ENCODE data around the gene ITPKB. TPM values are rescaled to one million over a fixed set of nuclear protein-coding genes. Genes with fewer than 3 reads are reported as not detected.
A peak's percentile ranks its signal among the peaks of the same experiment; 100 is the strongest.

The ITPKB gene
- total and polyA plus RNA-seq, 4 experiments from 2014 or later = 52.2 to 159 (median 104) TPM

- Histone ChIP-seq H3K27me3 (ENCODE audit: insufficient read depth, low read length) (no peaks in the 10 kb centered on the region), H3K4me1 (ENCODE audit: insufficient read depth, low read length) (peaks cover 69% of the 10 kb centered on the region), H3K4me3 (ENCODE audit: low read length in 2 of 2) (no peak overlapping the region), H3K27ac (ENCODE audit: low read depth, low read length) (peak overlapping the region; percentile 10), H3K9me3 (ENCODE audit: control insufficient read depth in 1 of 2, low read length in 2 of 2) (no peaks in the 10 kb centered on the region), H3K36me3 (ENCODE audit: insufficient read depth, low read length) (peaks cover 8% of the 10 kb centered on the region)
- peaks cover 22 to 65% of the 10 kb centered on the region in 2 donors for H3K36me3 Mint-ChIP-seq
- ChIA-PET CTCF (ENCODE audit: partially characterized antibody) (interaction anchor here (0.6 to 2.7 kb wide), 4 partner anchors 9 to 413 kb away, joined by 3 to 11 read pairs (median 3); no protein-coding TSS in a partner anchor), POLR2A (ENCODE audit: partially characterized antibody) (interaction anchor here (0.6 to 7.5 kb wide), 6 partner anchors 9 to 1226 kb away, joined by 3 to 114 read pairs (median 3); no protein-coding TSS in a partner anchor)
- H3K27me3 Mint-ChIP-seq = peaks cover 0 to 5% of the 10 kb centered on the region in 2 donors
- peak overlapping the region; percentile 89 to 100 (median 94) for H3K27ac Mint-ChIP-seq
- intact Hi-C loops (cut with micrococcal nuclease) = no loop called here
- peak in 1 of 5 donors; percentile 16 for DNase-seq
- no peaks in the 10 kb centered on the region for H3K9me3 Mint-ChIP-seq
- peak overlapping the region in 5 of 8 donors; percentile 12 to 76 (median 57) for H3K4me3 Mint-ChIP-seq
- peaks cover 67 to 74% (median 71%) of the 10 kb centered on the region in 4 donors for H3K4me1 Mint-ChIP-seq
Measured at GRCh38 chr1:226671277-226671676, 67.8 kb downstream of the ITPKB start.

- peaks cover 0 to under 1% of the 10 kb centered on the region in 2 donors for H3K27me3 Mint-ChIP-seq
- Histone ChIP-seq H3K27ac (ENCODE audit: low read depth, low read length) (no peak overlapping the region), H3K36me3 (ENCODE audit: insufficient read depth, low read length) (peaks cover 8% of the 10 kb centered on the region), H3K9me3 (ENCODE audit: control insufficient read depth in 1 of 2, low read length in 2 of 2) (no peaks in the 10 kb centered on the region), H3K27me3 (ENCODE audit: insufficient read depth, low read length) (no peaks in the 10 kb centered on the region), H3K4me1 (ENCODE audit: insufficient read depth, low read length) (peaks cover 57% of the 10 kb centered on the region), H3K4me3 (ENCODE audit: low read length in 2 of 2) (no peak overlapping the region)
- H3K4me3 Mint-ChIP-seq = peak overlapping the region in 2 of 8 donors; percentile 8 to 13
- H3K27ac Mint-ChIP-seq = peak overlapping the region in 6 of 7 donors; percentile 41 to 94 (median 68)
- no peak for DNase-seq
- H3K4me1 Mint-ChIP-seq = peaks cover 55 to 73% (median 62%) of the 10 kb centered on the region in 4 donors
- intact Hi-C loops (cut with micrococcal nuclease) = no loop called here
- H3K36me3 Mint-ChIP-seq = peaks cover 22 to 66% of the 10 kb centered on the region in 2 donors
- POLR2A ChIA-PET (ENCODE audit: partially characterized antibody) = interaction anchor here (0.9 to 1.4 kb wide), 3 partner anchors 9 to 18 kb away, joined by 3 to 7 read pairs (median 3); no protein-coding TSS in a partner anchor
- no peaks in the 10 kb centered on the region for H3K9me3 Mint-ChIP-seq
- CTCF ChIA-PET (ENCODE audit: partially characterized antibody) = interaction anchor here (0.6 to 2.7 kb wide), 2 partner anchors 8 to 61 kb away, joined by 4 to 11 read pairs; no protein-coding TSS in a partner anchor
Measured at GRCh38 chr1:226670073-226670472, 69.0 kb downstream of the ITPKB start.

GRCh38 chr1:226668173-226668560 lies 70.9 kb downstream of the ITPKB start:
- Mint-ChIP-seq H3K4me3 (peak overlapping the region in 2 of 8 donors; percentile 41 to 49), H3K27ac (peak overlapping the region in 6 of 7 donors; percentile 10 to 97 (median 62)), H3K4me1 (peaks cover 36 to 78% (median 55%) of the 10 kb centered on the region in 4 donors), H3K9me3 (no peaks in the 10 kb centered on the region), H3K36me3 (peaks cover 23 to 66% of the 10 kb centered on the region in 2 donors), H3K27me3 (no peaks in the 10 kb centered on the region)
- H3K27ac ChIP-seq (ENCODE audit: low read depth, low read length) = peak overlapping the region; percentile 19
- H3K4me3 ChIP-seq (ENCODE audit: low read length in 2 of 2) = no peak overlapping the region
- H3K36me3 ChIP-seq (ENCODE audit: insufficient read depth, low read length) = peaks cover 12% of the 10 kb centered on the region
- H3K4me1 ChIP-seq (ENCODE audit: insufficient read depth, low read length) = peaks cover 39% of the 10 kb centered on the region
- DNase-seq = no peak
- CTCF ChIA-PET (ENCODE audit: partially characterized antibody) = interaction anchor here (1.1 to 1.9 kb wide), 7 partner anchors 9 to 42 kb away, joined by 3 to 6 read pairs (median 3); no protein-coding TSS in a partner anchor
- no peaks in the 10 kb centered on the region for H3K9me3 ChIP-seq (ENCODE audit: control insufficient read depth in 1 of 2, low read length in 2 of 2)
- no peaks in the 10 kb centered on the region for H3K27me3 ChIP-seq (ENCODE audit: insufficient read depth, low read length)
- POLR2A ChIA-PET (ENCODE audit: partially characterized antibody) = interaction anchor here (0.7 to 2.2 kb wide), 8 partner anchors 9 to 148 kb away, joined by 3 to 9 read pairs (median 3); no protein-coding TSS in a partner anchor
- intact Hi-C loops (cut with micrococcal nuclease) = no loop called here

GRCh38 chr1:226666692-226667091 lies 72.4 kb downstream of the ITPKB start:
- Histone ChIP-seq H3K9me3 (ENCODE audit: control insufficient read depth in 1 of 2, low read length in 2 of 2) (no peaks in the 10 kb centered on the region), H3K36me3 (ENCODE audit: insufficient read depth, low read length) (peaks cover 12% of the 10 kb centered on the region), H3K27me3 (ENCODE audit: insufficient read depth, low read length) (no peaks in the 10 kb centered on the region), H3K4me1 (ENCODE audit: insufficient read depth, low read length) (peaks cover 25% of the 10 kb centered on the region), H3K27ac (ENCODE audit: low read depth, low read length) (peak overlapping the region; percentile 19), H3K4me3 (ENCODE audit: low read length in 2 of 2) (no peak overlapping the region)
- CTCF ChIA-PET (ENCODE audit: partially characterized antibody) = interaction anchor here (1.8 to 1.9 kb wide), 2 partner anchors 11 to 16 kb away, joined by 4 to 6 read pairs; no protein-coding TSS in a partner anchor
- POLR2A ChIA-PET (ENCODE audit: partially characterized antibody) = interaction anchor here (1.0 to 6.1 kb wide), 3 partner anchors 9 to 21 kb away, joined by 3 to 64 read pairs (median 9); no protein-coding TSS in a partner anchor
- peaks cover 13 to 66% of the 10 kb centered on the region in 2 donors for H3K36me3 Mint-ChIP-seq
- no peaks in the 10 kb centered on the region for H3K9me3 Mint-ChIP-seq
- H3K27ac Mint-ChIP-seq = peak overlapping the region in 6 of 7 donors; percentile 80 to 97 (median 92)
- H3K4me3 Mint-ChIP-seq = peak overlapping the region in 5 of 8 donors; percentile 7 to 58 (median 29)
- peaks cover 21 to 80% (median 47%) of the 10 kb centered on the region in 4 donors for H3K4me1 Mint-ChIP-seq
- no peak for DNase-seq
- H3K27me3 Mint-ChIP-seq = no peaks in the 10 kb centered on the region
- intact Hi-C loops (cut with micrococcal nuclease) = no loop called here

GRCh38 chr1:226666164-226666506 lies 72.9 kb downstream of the ITPKB start:
- DNase-seq = no peak
- peaks cover 11 to 65% of the 10 kb centered on the region in 2 donors for H3K36me3 Mint-ChIP-seq
- H3K4me1 ChIP-seq (ENCODE audit: insufficient read depth, low read length) = peaks cover 19% of the 10 kb centered on the region
- peaks cover 10% of the 10 kb centered on the region for H3K36me3 ChIP-seq (ENCODE audit: insufficient read depth, low read length)
- no peak overlapping the region for H3K4me3 ChIP-seq (ENCODE audit: low read length in 2 of 2)
- ChIA-PET CTCF (ENCODE audit: partially characterized antibody) (no interaction called here), POLR2A (ENCODE audit: partially characterized antibody) (interaction anchor here (0.9 to 6.1 kb wide), 3 partner anchors 11 to 15 kb away, joined by 3 to 64 read pairs (median 5); no protein-coding TSS in a partner anchor)
- peak overlapping the region in 3 of 8 donors; percentile 23 to 58 (median 25) for H3K4me3 Mint-ChIP-seq
- no peaks in the 10 kb centered on the region for H3K27me3 ChIP-seq (ENCODE audit: insufficient read depth, low read length)
- no peaks in the 10 kb centered on the region for H3K27me3 Mint-ChIP-seq
- no peaks in the 10 kb centered on the region for H3K9me3 ChIP-seq (ENCODE audit: control insufficient read depth in 1 of 2, low read length in 2 of 2)
- H3K27ac ChIP-seq (ENCODE audit: low read depth, low read length) = peak overlapping the region; percentile 7
- no peaks in the 10 kb centered on the region for H3K9me3 Mint-ChIP-seq
- H3K27ac Mint-ChIP-seq = peak overlapping the region in 6 of 7 donors; percentile 80 to 99 (median 92)
- intact Hi-C loops (cut with micrococcal nuclease) = no loop called here
- peaks cover 16 to 80% (median 45%) of the 10 kb centered on the region in 4 donors for H3K4me1 Mint-ChIP-seq

- peak overlapping the region; percentile 7 for H3K27ac ChIP-seq (ENCODE audit: low read depth, low read length)
- H3K36me3 Mint-ChIP-seq = peaks cover 8 to 60% of the 10 kb centered on the region in 2 donors
- no peak overlapping the region for H3K4me3 ChIP-seq (ENCODE audit: low read length in 2 of 2)
- ChIA-PET CTCF (ENCODE audit: partially characterized antibody) (interaction anchor here (5.1 kb wide), 1 partner anchor 12 kb away, joined by 28 read pairs; no protein-coding TSS in a partner anchor), POLR2A (ENCODE audit: partially characterized antibody) (interaction anchor here (0.6 to 6.1 kb wide), 4 partner anchors 11 to 73 kb away, joined by 3 to 64 read pairs (median 4); partner anchors contain the start of gene ITPKB)
- DNase-seq = no peak
- peaks cover 14% of the 10 kb centered on the region for H3K4me1 ChIP-seq (ENCODE audit: insufficient read depth, low read length)
- intact Hi-C loops (cut with micrococcal nuclease) = no loop called here
- H3K27me3 ChIP-seq (ENCODE audit: insufficient read depth, low read length) = no peaks in the 10 kb centered on the region
- H3K27ac Mint-ChIP-seq = peak overlapping the region in 6 of 7 donors; percentile 85 to 99 (median 92)
- peaks cover 11% of the 10 kb centered on the region for H3K36me3 ChIP-seq (ENCODE audit: insufficient read depth, low read length)
- peaks cover 11 to 81% (median 42%) of the 10 kb centered on the region in 4 donors for H3K4me1 Mint-ChIP-seq
- peak overlapping the region in 7 of 8 donors; percentile 27 to 88 (median 53) for H3K4me3 Mint-ChIP-seq
- H3K9me3 ChIP-seq (ENCODE audit: control insufficient read depth in 1 of 2, low read length in 2 of 2) = no peaks in the 10 kb centered on the region
- no peaks in the 10 kb centered on the region for H3K27me3 Mint-ChIP-seq
- no peaks in the 10 kb centered on the region for H3K9me3 Mint-ChIP-seq
Measured at GRCh38 chr1:226665505-226666163, 73.4 kb downstream of the ITPKB start.
